ENCODE measurements around the gene PEX14.

The PEX14 gene

DNA sequence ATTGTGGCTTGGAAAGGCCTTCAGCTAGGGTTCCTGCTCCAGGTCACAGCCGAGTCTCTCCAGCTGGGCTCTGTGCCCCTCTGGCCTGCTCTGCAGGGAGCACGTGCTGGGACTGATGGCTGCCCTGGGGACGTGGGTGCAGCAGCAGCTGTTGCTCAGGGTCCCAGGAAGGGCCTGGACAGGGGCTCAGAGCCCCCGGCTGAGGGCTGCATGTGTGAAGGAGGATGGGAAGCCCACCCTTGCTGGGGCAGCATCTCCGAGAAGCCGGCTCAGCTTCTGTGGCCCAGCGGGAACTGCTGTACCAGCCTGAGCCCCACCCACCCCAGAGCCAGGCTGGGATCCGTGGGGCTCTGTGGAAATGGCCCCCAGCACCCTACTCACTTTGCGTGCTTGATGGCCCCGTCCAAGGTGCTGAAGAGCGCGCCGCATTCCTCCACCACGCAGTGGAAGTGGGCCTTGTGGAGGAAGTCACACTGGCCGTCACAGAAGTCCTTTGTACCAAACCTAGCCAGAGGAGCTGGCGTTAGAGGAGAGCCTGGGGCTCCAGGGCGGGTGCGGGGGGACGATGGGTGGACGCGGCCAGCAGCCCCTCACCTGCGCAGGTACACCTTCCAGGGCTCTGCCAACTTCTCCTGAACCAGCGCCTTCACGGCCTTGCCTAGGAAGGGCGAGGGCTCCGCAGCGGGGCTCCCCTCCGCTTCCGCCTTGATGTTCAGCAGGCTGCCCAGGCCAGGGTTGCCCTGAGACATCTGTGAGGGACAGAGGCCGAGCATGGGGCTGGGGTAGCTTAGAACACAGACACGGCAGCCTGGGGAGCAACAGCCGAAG, 174.2 kb downstream of the PEX14 start:
- no peak for DNase-seq (ENCODE audit: low read depth, low spot score)
- in situ Hi-C loops (cut with HindIII; ENCODE audit: low sequenced_read_pairs) = no loop called here
- TF ChIP-seq, protein P1, sequence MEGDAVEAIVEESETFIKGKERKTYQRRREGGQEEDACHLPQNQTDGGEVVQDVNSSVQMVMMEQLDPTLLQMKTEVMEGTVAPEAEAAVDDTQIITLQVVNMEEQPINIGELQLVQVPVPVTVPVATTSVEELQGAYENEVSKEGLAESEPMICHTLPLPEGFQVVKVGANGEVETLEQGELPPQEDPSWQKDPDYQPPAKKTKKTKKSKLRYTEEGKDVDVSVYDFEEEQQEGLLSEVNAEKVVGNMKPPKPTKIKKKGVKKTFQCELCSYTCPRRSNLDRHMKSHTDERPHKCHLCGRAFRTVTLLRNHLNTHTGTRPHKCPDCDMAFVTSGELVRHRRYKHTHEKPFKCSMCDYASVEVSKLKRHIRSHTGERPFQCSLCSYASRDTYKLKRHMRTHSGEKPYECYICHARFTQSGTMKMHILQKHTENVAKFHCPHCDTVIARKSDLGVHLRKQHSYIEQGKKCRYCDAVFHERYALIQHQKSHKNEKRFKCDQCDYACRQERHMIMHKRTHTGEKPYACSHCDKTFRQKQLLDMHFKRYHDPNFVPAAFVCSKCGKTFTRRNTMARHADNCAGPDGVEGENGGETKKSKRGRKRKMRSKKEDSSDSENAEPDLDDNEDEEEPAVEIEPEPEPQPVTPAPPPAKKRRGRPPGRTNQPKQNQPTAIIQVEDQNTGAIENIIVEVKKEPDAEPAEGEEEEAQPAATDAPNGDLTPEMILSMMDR (IDR thresholded peaks at IDR 0.05; ENCODE audit: low read depth, low read length) = no peak
- H3K4me3 ChIP-seq (ENCODE audit: low read depth, low read length) = no peak overlapping the region

DNA sequence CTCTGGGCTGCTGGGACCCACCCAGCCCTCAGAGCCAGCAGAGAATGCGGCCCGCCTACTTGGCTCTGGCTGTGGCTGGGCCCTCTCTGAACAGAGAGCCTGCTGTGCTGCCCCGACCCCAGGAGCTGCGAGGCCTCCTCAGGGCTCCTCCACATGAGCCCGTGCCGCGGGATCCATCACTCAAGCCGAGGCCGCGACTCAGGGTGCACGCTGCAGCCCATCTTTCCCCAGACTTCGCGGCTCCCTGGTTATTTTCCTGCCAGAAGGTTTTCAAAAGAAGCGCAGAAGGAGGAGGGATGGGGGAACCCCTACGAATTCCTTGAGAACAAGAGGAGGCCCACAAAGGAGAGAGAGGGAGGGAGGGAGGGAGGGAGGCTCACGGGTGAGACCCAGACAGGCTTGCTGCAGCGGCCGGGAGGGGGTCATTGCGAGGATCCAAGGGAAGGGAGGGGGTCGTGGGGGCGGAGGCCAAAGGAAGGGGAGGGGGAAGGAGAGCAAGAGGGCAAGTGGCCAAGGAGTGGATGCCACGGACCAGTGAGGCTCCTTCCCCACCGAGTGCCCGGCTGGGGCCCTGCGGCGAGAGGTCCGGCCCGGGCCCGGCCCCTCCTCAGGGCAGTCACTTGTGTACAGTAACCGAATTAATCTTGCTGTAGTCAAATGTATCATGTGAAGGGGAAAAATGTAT, 174.9 kb downstream of the PEX14 start:
- in situ Hi-C loops (cut with HindIII; ENCODE audit: low sequenced_read_pairs) = no loop called here
- no peak for DNase-seq (ENCODE audit: low read depth, low spot score)
- no peak overlapping the region for H3K4me3 ChIP-seq (ENCODE audit: low read depth, low read length)
- TF ChIP-seq, protein P1 (IDR thresholded peaks at IDR 0.05; ENCODE audit: low read depth, low read length) = no peak

DNA sequence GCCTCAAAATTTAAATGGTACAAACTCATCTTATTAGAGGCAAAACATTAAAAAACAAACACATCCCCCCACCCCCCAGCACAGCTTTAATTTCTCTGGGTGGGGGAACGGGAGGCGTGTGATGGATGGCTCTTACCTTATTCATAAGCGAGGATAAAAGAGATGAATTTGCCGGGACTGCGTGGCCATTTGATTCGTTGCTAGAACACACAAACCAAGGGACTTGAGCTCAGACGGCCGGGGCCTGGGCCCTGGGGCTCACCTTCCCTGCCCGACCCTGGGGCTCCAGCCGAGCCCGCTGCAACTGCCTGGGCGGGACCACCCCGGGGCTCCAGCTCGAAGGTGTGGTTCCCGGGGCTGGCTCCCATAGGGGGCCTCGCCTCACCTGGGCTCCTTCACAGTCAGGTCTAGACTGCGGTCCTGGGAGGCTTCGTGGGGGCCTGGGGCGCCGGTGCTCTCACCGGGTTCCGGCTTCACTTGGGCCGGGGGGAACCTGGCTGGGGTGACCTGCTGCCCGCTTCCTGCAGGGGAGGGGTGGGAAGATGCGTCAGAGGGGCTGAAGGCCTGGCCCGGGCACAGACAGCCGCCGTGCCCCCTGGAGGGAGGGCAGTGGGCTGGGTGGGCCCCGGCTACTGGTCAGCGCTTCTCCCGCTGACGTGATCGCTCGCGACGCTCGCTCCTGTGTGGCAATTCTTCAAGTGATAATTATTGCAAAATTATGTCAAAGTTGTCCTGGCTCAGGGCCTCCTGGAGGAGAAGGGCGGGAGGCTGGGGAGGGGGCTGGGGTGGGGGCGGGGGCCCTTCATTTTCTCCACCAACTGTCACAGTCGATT, 176.0 kb downstream of the PEX14 start:
- DNase-seq (ENCODE audit: low read depth, low spot score) = no peak
- TF ChIP-seq, protein P1 (IDR thresholded peaks at IDR 0.05; ENCODE audit: low read depth, low read length) = no peak
- no peak overlapping the region for H3K4me3 ChIP-seq (ENCODE audit: low read depth, low read length)
- in situ Hi-C loops (cut with HindIII; ENCODE audit: low sequenced_read_pairs) = no loop called here

DNA sequence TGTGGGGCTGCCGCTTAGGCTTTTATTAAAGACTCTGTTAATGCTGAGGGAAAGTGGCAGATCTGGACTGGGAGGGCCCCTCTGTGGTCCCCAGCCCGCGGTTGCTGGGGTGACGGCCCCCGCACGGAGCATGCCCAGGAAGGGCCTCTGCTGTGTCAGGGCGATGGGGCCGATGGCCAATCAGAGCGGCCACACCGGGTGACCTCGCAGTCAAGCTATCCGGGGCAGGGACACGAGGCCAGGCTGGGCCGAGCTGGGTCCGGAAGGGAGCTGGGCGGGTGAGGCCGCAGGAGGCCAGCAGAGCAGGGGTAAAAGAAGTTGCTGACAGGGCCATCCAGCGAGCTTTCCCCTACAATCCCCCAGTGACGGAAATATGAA, 176.6 kb downstream of the PEX14 start:
- TF ChIP-seq, protein P1 (IDR thresholded peaks at IDR 0.05; ENCODE audit: low read depth, low read length) = no peak
- no peak overlapping the region for H3K4me3 ChIP-seq (ENCODE audit: low read depth, low read length)
- no peak for DNase-seq (ENCODE audit: low read depth, low spot score)
- in situ Hi-C loops (cut with HindIII; ENCODE audit: low sequenced_read_pairs) = no loop called here

DNA sequence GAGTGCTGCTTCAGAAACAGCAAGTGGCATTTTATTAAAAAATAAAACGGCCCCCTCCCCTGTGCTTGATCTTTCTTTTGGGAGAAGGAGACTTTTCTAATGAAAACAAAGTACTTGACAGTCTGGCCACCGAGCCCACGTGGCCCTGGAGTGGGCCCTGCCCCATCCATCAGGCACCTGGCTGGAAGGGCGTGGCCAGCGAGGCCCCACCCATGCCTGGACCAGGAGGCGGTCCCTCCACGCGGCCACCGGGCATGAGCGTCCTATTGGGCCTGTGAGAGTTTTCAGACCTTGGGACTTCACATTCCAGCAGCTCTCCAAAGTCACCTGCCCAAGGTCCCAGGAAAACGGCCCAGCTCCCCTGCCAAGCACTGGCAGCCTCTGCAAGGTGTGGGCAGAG, 177.0 kb downstream of the PEX14 start:
- no peak for DNase-seq (ENCODE audit: low read depth, low spot score)
- no peak overlapping the region for H3K4me3 ChIP-seq (ENCODE audit: low read depth, low read length)
- in situ Hi-C loops (cut with HindIII; ENCODE audit: low sequenced_read_pairs) = no loop called here
- TF ChIP-seq, protein P1 (IDR thresholded peaks at IDR 0.05; ENCODE audit: low read depth, low read length) = no peak

DNA sequence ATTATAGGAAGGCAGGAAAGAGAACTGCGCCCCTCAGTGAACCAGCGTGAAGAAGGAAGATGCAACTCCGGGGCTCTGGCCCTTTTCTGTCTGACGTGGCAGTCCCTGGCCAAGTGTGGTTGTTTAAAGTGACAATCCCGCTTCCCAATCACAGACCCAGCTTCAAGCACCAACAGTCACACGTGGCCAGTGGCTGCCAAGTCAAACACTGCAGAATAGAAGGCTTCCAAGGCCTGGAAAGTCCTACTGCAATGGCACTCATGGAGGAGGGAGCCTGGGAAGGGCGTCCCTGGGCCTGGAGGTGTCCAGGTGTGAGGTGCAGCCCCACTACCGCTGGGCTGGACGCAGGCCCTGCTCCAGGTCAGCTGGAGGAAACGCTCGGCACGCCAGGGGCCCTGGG, 177.9 kb downstream of the PEX14 start:
- TF ChIP-seq, protein P1 (IDR thresholded peaks at IDR 0.05; ENCODE audit: low read depth, low read length) = no peak
- no peak for DNase-seq (ENCODE audit: low read depth, low spot score)
- in situ Hi-C loops (cut with HindIII; ENCODE audit: low sequenced_read_pairs) = no loop called here
- H3K4me3 ChIP-seq (ENCODE audit: low read depth, low read length) = no peak overlapping the region

Data from astrocyte of the spinal cord (primary cell).